Activated T-cell treated with anti-CD3 and anti-CD28 coated beads, Interleukin-2, amount 50 U/mL, for 24 hours (primary cell): ENCODE data around the gene EXO1.

Experiments used
- DNase-seq: peaks from one replicate; pipeline ENCODE4 v3.0.0-alpha.2; 2020
- H3K27ac Mint-ChIP-seq: 2 replicates; pipeline ENCODE4 v1.8.0; 2020; ENCODE audit warnings: mild to moderate bottlenecking, mixed read lengths
- H3K27me3 Mint-ChIP-seq: 2 replicates; pipeline ENCODE4 v1.8.0; 2020; ENCODE audit warnings: mixed read lengths
- H3K36me3 Mint-ChIP-seq: 2 replicates; pipeline ENCODE4 v1.8.0; 2020; ENCODE audit warnings: low read depth, mixed read lengths
- H3K4me1 Mint-ChIP-seq: 2 replicates; pipeline ENCODE4 v1.8.0; 2020; ENCODE audit warnings: low read depth, mixed read lengths
- H3K4me3 Mint-ChIP-seq: 2 replicates; pipeline ENCODE4 v1.8.0; 2020; ENCODE audit warnings: mild to moderate bottlenecking, moderate library complexity, mixed read lengths
- H3K9me3 Mint-ChIP-seq: 2 replicates; pipeline ENCODE4 v1.8.0; 2020; ENCODE audit warnings: mixed read lengths

EXO1 gene

GRCh38 chr1:241891296-241891695 lies 43.3 kb downstream of the EXO1 start:
- peaks cover 4% of the 10 kb centered on the region for H3K4me1 Mint-ChIP-seq
- H3K27ac Mint-ChIP-seq = no peak overlapping the region
- H3K9me3 Mint-ChIP-seq = no peaks in the 10 kb centered on the region
- H3K27me3 Mint-ChIP-seq = no peaks in the 10 kb centered on the region
- peaks cover 50% of the 10 kb centered on the region for H3K36me3 Mint-ChIP-seq
- no peak overlapping the region for H3K4me3 Mint-ChIP-seq
- DNase-seq = no peak

GRCh38 chr1:241894016-241894415 lies 46.0 kb downstream of the EXO1 start:
- no peaks in the 10 kb centered on the region for H3K27me3 Mint-ChIP-seq
- DNase-seq = no peak
- no peaks in the 10 kb centered on the region for H3K4me1 Mint-ChIP-seq
- no peaks in the 10 kb centered on the region for H3K9me3 Mint-ChIP-seq
- peaks cover 26% of the 10 kb centered on the region for H3K36me3 Mint-ChIP-seq
- no peak overlapping the region for H3K27ac Mint-ChIP-seq
- H3K4me3 Mint-ChIP-seq = no peak overlapping the region

- no peaks in the 10 kb centered on the region for H3K4me1 Mint-ChIP-seq
- H3K9me3 Mint-ChIP-seq = no peaks in the 10 kb centered on the region
- no peak overlapping the region for H3K4me3 Mint-ChIP-seq
- no peak for DNase-seq
- H3K36me3 Mint-ChIP-seq = peaks cover 20% of the 10 kb centered on the region
- no peak overlapping the region for H3K27ac Mint-ChIP-seq
- H3K27me3 Mint-ChIP-seq = no peaks in the 10 kb centered on the region
Measured at GRCh38 chr1:241895013-241895412, 47.0 kb downstream of the EXO1 start.

GRCh38 chr1:241896670-241896962 lies 48.6 kb downstream of the EXO1 start:
- Mint-ChIP-seq H3K4me1 (no peaks in the 10 kb centered on the region), H3K4me3 (no peak overlapping the region), H3K36me3 (peaks cover 5% of the 10 kb centered on the region), H3K27me3 (no peaks in the 10 kb centered on the region), H3K9me3 (no peaks in the 10 kb centered on the region), H3K27ac (no peak overlapping the region)
- no peak for DNase-seq

GRCh38 chr1:241899210-241899609 lies 51.2 kb downstream of the EXO1 start:
- no peak overlapping the region for H3K27ac Mint-ChIP-seq
- no peak for DNase-seq

GRCh38 chr1:241900381-241900780 lies 52.4 kb downstream of the EXO1 start:
- H3K36me3 Mint-ChIP-seq = peaks cover 3% of the 10 kb centered on the region
- H3K4me1 Mint-ChIP-seq = no peaks in the 10 kb centered on the region
- no peak for DNase-seq
- H3K9me3 Mint-ChIP-seq = no peaks in the 10 kb centered on the region
- no peak overlapping the region for H3K27ac Mint-ChIP-seq
- H3K27me3 Mint-ChIP-seq = no peaks in the 10 kb centered on the region
- no peak overlapping the region for H3K4me3 Mint-ChIP-seq

More at GRCh38 chr1:241899210-241899609, 51.2 kb downstream of the EXO1 start:
- H3K9me3 Mint-ChIP-seq = no peaks in the 10 kb centered on the region
- H3K4me1 Mint-ChIP-seq = no peaks in the 10 kb centered on the region
- no peaks in the 10 kb centered on the region for H3K27me3 Mint-ChIP-seq
- no peak overlapping the region for H3K4me3 Mint-ChIP-seq
- H3K36me3 Mint-ChIP-seq = peaks cover 3% of the 10 kb centered on the region

- DNase-seq = no peak
- no peaks in the 10 kb centered on the region for H3K27me3 Mint-ChIP-seq
- no peak overlapping the region for H3K4me3 Mint-ChIP-seq
- H3K27ac Mint-ChIP-seq = no peak overlapping the region
- H3K9me3 Mint-ChIP-seq = no peaks in the 10 kb centered on the region
- no peaks in the 10 kb centered on the region for H3K4me1 Mint-ChIP-seq
- H3K36me3 Mint-ChIP-seq = peaks cover 3% of the 10 kb centered on the region
Measured at GRCh38 chr1:241902391-241903065, 54.5 kb downstream of the EXO1 start.

- Mint-ChIP-seq H3K4me1 (no peaks in the 10 kb centered on the region), H3K27me3 (no peaks in the 10 kb centered on the region), H3K4me3 (no peak overlapping the region), H3K36me3 (no peaks in the 10 kb centered on the region), H3K9me3 (no peaks in the 10 kb centered on the region), H3K27ac (no peak overlapping the region)
- no peak for DNase-seq
Measured at GRCh38 chr1:241916196-241916595, 68.2 kb downstream of the EXO1 start.

- DNase-seq = no peak
- Mint-ChIP-seq H3K27ac (no peak overlapping the region), H3K4me3 (no peak overlapping the region), H3K9me3 (no peaks in the 10 kb centered on the region), H3K36me3 (no peaks in the 10 kb centered on the region), H3K27me3 (no peaks in the 10 kb centered on the region), H3K4me1 (no peaks in the 10 kb centered on the region)
Measured at GRCh38 chr1:241917487-241917886, 69.5 kb downstream of the EXO1 start.

- no peaks in the 10 kb centered on the region for H3K36me3 Mint-ChIP-seq
- no peak for DNase-seq
- H3K9me3 Mint-ChIP-seq = no peaks in the 10 kb centered on the region
- H3K4me3 Mint-ChIP-seq = no peak overlapping the region
- H3K4me1 Mint-ChIP-seq = no peaks in the 10 kb centered on the region
- H3K27me3 Mint-ChIP-seq = no peaks in the 10 kb centered on the region
- H3K27ac Mint-ChIP-seq = no peak overlapping the region
Measured at GRCh38 chr1:241918879-241919278, 70.9 kb downstream of the EXO1 start.

GRCh38 chr1:241924080-241924808 lies 76.2 kb downstream of the EXO1 start:
- Mint-ChIP-seq H3K4me3 (no peak overlapping the region), H3K27me3 (no peaks in the 10 kb centered on the region), H3K9me3 (no peaks in the 10 kb centered on the region), H3K36me3 (no peaks in the 10 kb centered on the region), H3K4me1 (no peaks in the 10 kb centered on the region), H3K27ac (no peak overlapping the region)
- no peak for DNase-seq

- no peaks in the 10 kb centered on the region for H3K27me3 Mint-ChIP-seq
- no peak for DNase-seq
- H3K36me3 Mint-ChIP-seq = no peaks in the 10 kb centered on the region
- H3K9me3 Mint-ChIP-seq = no peaks in the 10 kb centered on the region
- H3K4me3 Mint-ChIP-seq = no peak overlapping the region
- H3K4me1 Mint-ChIP-seq = no peaks in the 10 kb centered on the region
- no peak overlapping the region for H3K27ac Mint-ChIP-seq
Measured at GRCh38 chr1:241926141-241926540, 78.1 kb downstream of the EXO1 start.

- H3K27me3 Mint-ChIP-seq = no peaks in the 10 kb centered on the region
- no peaks in the 10 kb centered on the region for H3K4me1 Mint-ChIP-seq
- no peak overlapping the region for H3K27ac Mint-ChIP-seq
- no peaks in the 10 kb centered on the region for H3K36me3 Mint-ChIP-seq
- no peaks in the 10 kb centered on the region for H3K9me3 Mint-ChIP-seq
- no peak for DNase-seq
- H3K4me3 Mint-ChIP-seq = no peak overlapping the region
Measured at GRCh38 chr1:241927321-241927720, 79.3 kb downstream of the EXO1 start.

- Mint-ChIP-seq H3K27ac (no peak overlapping the region), H3K9me3 (no peaks in the 10 kb centered on the region), H3K36me3 (no peaks in the 10 kb centered on the region), H3K4me3 (no peak overlapping the region), H3K4me1 (no peaks in the 10 kb centered on the region), H3K27me3 (peaks cover 5% of the 10 kb centered on the region)
- DNase-seq = no peak
Measured at GRCh38 chr1:241932845-241933244, 84.8 kb downstream of the EXO1 start.

GRCh38 chr1:241934201-241934848 lies 86.3 kb downstream of the EXO1 start:
- no peaks in the 10 kb centered on the region for H3K4me1 Mint-ChIP-seq

More at GRCh38 chr1:241934201-241934848, 86.3 kb downstream of the EXO1 start:
- DNase-seq = no peak
- no peaks in the 10 kb centered on the region for H3K9me3 Mint-ChIP-seq
- no peak overlapping the region for H3K4me3 Mint-ChIP-seq
- no peak overlapping the region for H3K27ac Mint-ChIP-seq
- H3K27me3 Mint-ChIP-seq = peaks cover 5% of the 10 kb centered on the region
- H3K36me3 Mint-ChIP-seq = no peaks in the 10 kb centered on the region
